ENCODE results near the gene NXT1. TPM values are rescaled to one million over a fixed set of nuclear protein-coding genes. Genes with fewer than 3 reads are reported as not detected.

NXT1 gene
- total RNA-seq, 1 experiment from 2014 or later = 40.1 TPM

DNA sequence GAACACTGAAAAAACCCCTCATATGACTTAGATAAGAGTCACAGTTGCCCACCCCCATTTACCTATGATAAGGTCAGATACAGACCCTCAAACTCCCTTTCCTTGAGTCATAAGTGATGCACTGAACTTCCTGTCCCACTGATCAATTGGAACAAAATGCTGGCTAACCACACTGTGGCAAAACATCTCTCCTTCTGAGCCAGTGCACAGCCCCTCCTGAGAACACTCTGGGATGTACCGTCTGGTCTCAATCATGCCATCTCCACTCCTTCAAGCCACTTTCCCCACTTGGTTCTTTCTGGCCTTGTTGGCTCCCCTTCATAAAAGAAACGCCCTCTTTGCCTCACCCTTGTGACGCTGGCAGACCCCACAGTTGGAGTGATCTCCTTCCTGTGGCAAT lies 42.6 kb upstream of the NXT1 start:
- no TSS peak for BruUV-seq (replicated peaks)
- H3K27me3 Mint-ChIP-seq (ENCODE audit: insufficient read depth, unreplicated experiment) = no peaks in the 10 kb centered on the region
- no peaks in the 10 kb centered on the region for H3K36me3 Mint-ChIP-seq (ENCODE audit: insufficient read depth, unreplicated experiment)
- no peaks in the 10 kb centered on the region for H3K9me3 Mint-ChIP-seq (ENCODE audit: unreplicated experiment)
- H3K4me1 Mint-ChIP-seq (ENCODE audit: insufficient read depth, unreplicated experiment) = peaks cover 13% of the 10 kb centered on the region
- no peak for DNase-seq (ENCODE audit: unreplicated experiment)
- H3K27ac Mint-ChIP-seq (ENCODE audit: low read depth, unreplicated experiment) = no peak overlapping the region
- intact Hi-C loops (cut with micrococcal nuclease) = no loop called here
- no peak for TF ChIP-seq CTCF (IDR thresholded peaks at IDR 0.05; ENCODE audit: unreplicated experiment)
- CTCF ChIA-PET = no interaction called here
- POLR2A ChIA-PET = no interaction called here
- no peak overlapping the region for H3K4me3 Mint-ChIP-seq (ENCODE audit: unreplicated experiment)

GRCh38 chr20:23308908-23309307 lies 41.7 kb upstream of the NXT1 start:
- no peaks in the 10 kb centered on the region for H3K36me3 Mint-ChIP-seq (ENCODE audit: insufficient read depth, unreplicated experiment)
- TF ChIP-seq CTCF (IDR thresholded peaks at IDR 0.05; ENCODE audit: unreplicated experiment) = no peak
- no peak overlapping the region for H3K27ac Mint-ChIP-seq (ENCODE audit: low read depth, unreplicated experiment)
- H3K4me3 Mint-ChIP-seq (ENCODE audit: unreplicated experiment) = no peak overlapping the region
- BruUV-seq (replicated peaks) = no TSS peak
- no peaks in the 10 kb centered on the region for H3K9me3 Mint-ChIP-seq (ENCODE audit: unreplicated experiment)
- intact Hi-C loops (cut with micrococcal nuclease) = no loop called here
- H3K4me1 Mint-ChIP-seq (ENCODE audit: insufficient read depth, unreplicated experiment) = peaks cover 8% of the 10 kb centered on the region
- ChIA-PET CTCF (interaction anchor here (0.5 kb wide), 1 partner anchor 9 kb away, joined by 3 read pairs; no protein-coding TSS in a partner anchor), POLR2A (no interaction called here)
- no peaks in the 10 kb centered on the region for H3K27me3 Mint-ChIP-seq (ENCODE audit: insufficient read depth, unreplicated experiment)
- DNase-seq (ENCODE audit: unreplicated experiment) = no peak

DNA sequence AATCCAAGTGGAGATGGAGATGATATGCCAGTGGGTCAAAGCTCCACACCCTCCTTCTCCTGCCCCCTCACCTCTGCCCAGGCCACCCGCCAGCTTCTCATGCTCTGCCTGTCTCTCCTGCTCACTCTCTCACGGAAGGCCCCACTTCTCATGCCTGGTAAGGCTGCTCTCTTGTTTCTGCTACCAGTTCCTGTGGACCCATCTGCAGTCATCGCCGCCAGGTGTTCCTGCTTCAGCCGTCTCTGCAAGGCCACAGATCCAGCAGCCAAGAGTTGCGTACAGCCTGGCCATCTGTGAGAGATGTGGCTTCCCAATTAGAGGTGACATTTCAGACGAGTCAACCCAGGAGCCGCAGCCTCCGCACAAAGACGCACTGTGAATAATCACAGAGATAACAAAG lies 40.8 kb upstream of the NXT1 start:
- CTCF ChIA-PET = interaction anchor here (0.6 kb wide), 2 partner anchors 136 to 138 kb away, joined by 4 read pairs; no protein-coding TSS in a partner anchor
- Mint-ChIP-seq H3K9me3 (ENCODE audit: unreplicated experiment) (no peaks in the 10 kb centered on the region), H3K4me1 (ENCODE audit: insufficient read depth, unreplicated experiment) (peaks cover 5% of the 10 kb centered on the region), H3K27ac (ENCODE audit: low read depth, unreplicated experiment) (no peak overlapping the region), H3K27me3 (ENCODE audit: insufficient read depth, unreplicated experiment) (no peaks in the 10 kb centered on the region), H3K4me3 (ENCODE audit: unreplicated experiment) (no peak overlapping the region), H3K36me3 (ENCODE audit: insufficient read depth, unreplicated experiment) (no peaks in the 10 kb centered on the region)
- intact Hi-C loops (cut with micrococcal nuclease) = no loop called here
- POLR2A ChIA-PET = no interaction called here
- no peak for TF ChIP-seq CTCF (IDR thresholded peaks at IDR 0.05; ENCODE audit: unreplicated experiment)
- no peak for DNase-seq (ENCODE audit: unreplicated experiment)
- BruUV-seq (replicated peaks) = no TSS peak

GRCh38 chr20:23311947-23312506 lies 38.6 kb upstream of the NXT1 start:
- no peak overlapping the region for H3K4me3 Mint-ChIP-seq (ENCODE audit: unreplicated experiment)
- H3K4me1 Mint-ChIP-seq (ENCODE audit: insufficient read depth, unreplicated experiment) = no peaks in the 10 kb centered on the region
- TF ChIP-seq CTCF (IDR thresholded peaks at IDR 0.05; ENCODE audit: unreplicated experiment) = no peak
- no peaks in the 10 kb centered on the region for H3K9me3 Mint-ChIP-seq (ENCODE audit: unreplicated experiment)
- no TSS peak for BruUV-seq (replicated peaks)
- no peak overlapping the region for H3K27ac Mint-ChIP-seq (ENCODE audit: low read depth, unreplicated experiment)
- DNase-seq (ENCODE audit: unreplicated experiment) = no peak
- intact Hi-C loops (cut with micrococcal nuclease) = no loop called here
- ChIA-PET CTCF (interaction anchor here (0.6 kb wide), 1 partner anchor 109 kb away, joined by 3 read pairs; no protein-coding TSS in a partner anchor), POLR2A (no interaction called here)
- H3K36me3 Mint-ChIP-seq (ENCODE audit: insufficient read depth, unreplicated experiment) = no peaks in the 10 kb centered on the region
- H3K27me3 Mint-ChIP-seq (ENCODE audit: insufficient read depth, unreplicated experiment) = no peaks in the 10 kb centered on the region
